Measurements from ENCODE around the gene TRPV4.

GRCh38 chr12:109822951-109823411 lies 10.2 kb downstream of the TRPV4 start:
- TF ChIP-seq CTCF (conservative IDR thresholded peaks at IDR 0.05; ENCODE audit: low read length) (no peak), EZH2phosphoT487 (IDR thresholded peaks at IDR 0.05; ENCODE audit: borderline replicate concordance, low read depth, low read length) (no peak)

All from OCI-LY7 (cell line).